ENCODE results near the gene PES1. TPM values are rescaled to one million over a fixed set of nuclear protein-coding genes. Genes with fewer than 3 reads are reported as not detected.

PES1 gene
- total and polyA plus RNA-seq, 2 donors (not counting 3 experiments of a cell fraction or from before 2014, with no cell fraction given), result 110 to 135 TPM

GRCh38 chr22:30617819-30618218 lies 26.1 kb upstream of the PES1 start:
- H3K9me1 ChIP-seq (replicated peaks; ENCODE audit: control insufficient read depth, extremely low read depth, insufficient read depth, low read length), result no peaks in the 10 kb centered on the region
- no peaks in the 10 kb centered on the region for H4K20me1 ChIP-seq (replicated peaks; ENCODE audit: control insufficient read depth, extremely low read depth, insufficient read depth, low read length)
- ChIA-PET POLR2A (no interaction called here), CTCF (interaction anchor here (1.3 to 1.7 kb wide), 2 partner anchors 12 to 137 kb away, joined by 3 to 5 read pairs; no protein-coding TSS in a partner anchor)
- dilution Hi-C loops (cut with MboI; ENCODE audit: extremely low pct_ligation_motif_present, low sequenced_read_pairs), result no loop called here
- H3K36me3 ChIP-seq (ENCODE audit: control insufficient read depth in 2 of 2, extremely low read depth in 1 of 2, insufficient read depth in 2 of 2, low read length in 2 of 2), result peaks cover 0 to 43% of the 10 kb centered on the region in 2 experiments
- H3K79me2 ChIP-seq (ENCODE audit: control insufficient read depth, insufficient read depth, low read length), result no peaks in the 10 kb centered on the region
- H3K9ac ChIP-seq (replicated peaks; ENCODE audit: extremely low read depth, insufficient read depth, low read length), result no peak overlapping the region
- H3K27me3 ChIP-seq (ENCODE audit: control insufficient read depth in 2 of 2, insufficient read depth in 2 of 2, low read length in 2 of 2), result no peaks in the 10 kb centered on the region
- no peak for FAIRE-seq
- no peaks in the 10 kb centered on the region for H3K9me3 ChIP-seq (replicated peaks; ENCODE audit: control insufficient read depth, insufficient read depth, low read length)
- BruUV-seq (replicated peaks), result no TSS peak
- no peaks in the 10 kb centered on the region for H3K4me1 ChIP-seq (ENCODE audit: control insufficient read depth, extremely low read depth, insufficient read depth, low read length)
- intact Hi-C loops (cut with micrococcal nuclease), result no loop called here
- no peak overlapping the region for H3K27ac ChIP-seq (ENCODE audit: insufficient read depth, low read depth, low read length)
- H2AFZ ChIP-seq (ENCODE audit: low read depth, low read length), result no peak overlapping the region
- DNase-seq (ENCODE audit: low read depth, low spot score), result no peak
- no peak overlapping the region for H3K4me2 ChIP-seq (ENCODE audit: insufficient read depth, low read length)
- no peak for TF ChIP-seq MYC (IDR thresholded peaks at IDR 0.05; ENCODE audit: low read depth, low read length)
- no peak for TF ChIP-seq CTCF (IDR thresholded peaks at IDR 0.05; ENCODE audit: extremely low read depth in 1 of 2, insufficient read depth in 1 of 2, low read depth in 1 of 2, low read length in 2 of 2)
- TF ChIP-seq POLR2A (IDR thresholded peaks at IDR 0.05; ENCODE audit: low read depth, low read length), result no peak
- no peak for TF ChIP-seq GATA2 (IDR thresholded peaks at IDR 0.05; ENCODE audit: insufficient read depth, insufficient read length, low read depth, low read length)
- TF ChIP-seq POLR2AphosphoS5 (IDR thresholded peaks at IDR 0.05; ENCODE audit: insufficient read depth, low read depth, low read length), result no peak
- no peak for TF ChIP-seq MAX (IDR thresholded peaks at IDR 0.05; ENCODE audit: insufficient read depth, insufficient read length)
- TF ChIP-seq JUN (IDR thresholded peaks at IDR 0.05; ENCODE audit: borderline replicate concordance, insufficient read depth, insufficient read length, low read depth), result no peak
- no peak for TF ChIP-seq FOS (IDR thresholded peaks at IDR 0.05; ENCODE audit: borderline replicate concordance, insufficient read depth, low read length)
- no peak for TF ChIP-seq EZH2 (IDR thresholded peaks at IDR 0.05; ENCODE audit: borderline replicate concordance, low read depth, low read length, severe bottlenecking)
- no peak overlapping the region for H3K4me3 ChIP-seq (replicated peaks in 1 of 3; ENCODE audit: insufficient read depth in 1 of 3, low read depth in 1 of 3, low read length in 3 of 3)

Data from endothelial cell of umbilical vein (primary cell).